Measurements from ENCODE around the gene EPS8L3. TPM values are rescaled to one million over a fixed set of nuclear protein-coding genes. Genes with fewer than 3 reads are reported as not detected.

The EPS8L3 gene
- total and polyA plus RNA-seq, 9 of the 15 experiments (the other 6 are each of a cell fraction or from before 2014, with no cell fraction given), result 0.09 to 0.42 (median 0.14) TPM; not detected in 5

GRCh38 chr1:109769330-109770078 lies 5.8 kb upstream of the EPS8L3 start (continued):
- TF ChIP-seq ZNF24 (IDR thresholded peaks at IDR 0.05) (0 out of 2 replicates have a peak, but pooled peaks have one; percentile 36), SMARCA4 (IDR thresholded peaks at IDR 0.05) (no peak), MAX (CRISPR knock-in tag; IDR thresholded peaks at IDR 0.05) (peak; percentile 35; the same call in 1 of the 2 replicates)

DNA sequence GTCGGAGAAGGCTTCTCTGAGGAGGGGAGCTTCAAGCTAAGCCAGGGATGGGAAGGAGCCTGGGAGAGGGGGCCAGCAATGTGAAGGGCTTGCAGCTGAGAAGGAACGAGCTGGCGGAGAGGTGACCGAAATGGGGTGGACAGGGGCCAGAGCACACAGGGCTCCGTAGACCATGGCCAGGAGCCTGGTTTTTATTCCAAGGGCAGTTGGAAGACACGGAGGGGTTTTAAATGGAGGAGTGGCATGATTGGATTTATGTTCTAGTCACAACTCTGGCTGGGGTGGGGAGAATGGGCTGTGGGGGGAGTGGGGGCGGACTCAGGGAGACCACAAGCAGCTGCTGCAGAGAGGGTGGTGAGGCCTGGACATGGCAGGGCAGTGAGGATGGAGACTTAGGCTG lies 5.1 kb upstream of the EPS8L3 start:
- no peak for FAIRE-seq
- no peak for TF ChIP-seq OTX1 (CRISPR knock-in tag; IDR thresholded peaks at IDR 0.05)
- no peak for TF ChIP-seq ZC3H11A (IDR thresholded peaks at IDR 0.05; ENCODE audit: low read depth, low read length)
- TF ChIP-seq MIER1 (IDR thresholded peaks at IDR 0.05; ENCODE audit: low read depth), result no peak
- TF ChIP-seq, protein P1, sequence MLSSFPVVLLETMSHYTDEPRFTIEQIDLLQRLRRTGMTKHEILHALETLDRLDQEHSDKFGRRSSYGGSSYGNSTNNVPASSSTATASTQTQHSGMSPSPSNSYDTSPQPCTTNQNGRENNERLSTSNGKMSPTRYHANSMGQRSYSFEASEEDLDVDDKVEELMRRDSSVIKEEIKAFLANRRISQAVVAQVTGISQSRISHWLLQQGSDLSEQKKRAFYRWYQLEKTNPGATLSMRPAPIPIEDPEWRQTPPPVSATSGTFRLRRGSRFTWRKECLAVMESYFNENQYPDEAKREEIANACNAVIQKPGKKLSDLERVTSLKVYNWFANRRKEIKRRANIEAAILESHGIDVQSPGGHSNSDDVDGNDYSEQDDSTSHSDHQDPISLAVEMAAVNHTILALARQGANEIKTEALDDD (IDR thresholded peaks at IDR 0.05), result no peak
- TF ChIP-seq PTRF (tag; IDR thresholded peaks at IDR 0.05), result no peak
- no peak for TF ChIP-seq ZNF79 (CRISPR knock-in tag; IDR thresholded peaks at IDR 0.05; ENCODE audit: low read depth)
- no peak for TF ChIP-seq ZNF785 (CRISPR knock-in tag; IDR thresholded peaks at IDR 0.05)
- TF ChIP-seq ZNF444 (CRISPR knock-in tag; IDR thresholded peaks at IDR 0.05), result no peak
- no peak for TF ChIP-seq MECOM (CRISPR knock-in tag; IDR thresholded peaks at IDR 0.05)
- no peak for TF ChIP-seq CEBPG (CRISPR knock-in tag; IDR thresholded peaks at IDR 0.05)
- TF ChIP-seq CEBPG (tag; conservative IDR thresholded peaks at IDR 0.05 in 1 of 2, IDR thresholded peaks at IDR 0.05 in 1 of 2), result no peak
- TF ChIP-seq HIVEP1 (CRISPR knock-in tag; IDR thresholded peaks at IDR 0.05), result no peak
- TF ChIP-seq SIRT6 (IDR thresholded peaks at IDR 0.05; ENCODE audit: low read depth, low read length), result no peak
- no peak for TF ChIP-seq SNAPC5 (CRISPR knock-in tag; IDR thresholded peaks at IDR 0.05)
- no peak for TF ChIP-seq ZFP36 (IDR thresholded peaks at IDR 0.05; ENCODE audit: low read depth, low read length, partially characterized antibody)
- TF ChIP-seq, protein P2, sequence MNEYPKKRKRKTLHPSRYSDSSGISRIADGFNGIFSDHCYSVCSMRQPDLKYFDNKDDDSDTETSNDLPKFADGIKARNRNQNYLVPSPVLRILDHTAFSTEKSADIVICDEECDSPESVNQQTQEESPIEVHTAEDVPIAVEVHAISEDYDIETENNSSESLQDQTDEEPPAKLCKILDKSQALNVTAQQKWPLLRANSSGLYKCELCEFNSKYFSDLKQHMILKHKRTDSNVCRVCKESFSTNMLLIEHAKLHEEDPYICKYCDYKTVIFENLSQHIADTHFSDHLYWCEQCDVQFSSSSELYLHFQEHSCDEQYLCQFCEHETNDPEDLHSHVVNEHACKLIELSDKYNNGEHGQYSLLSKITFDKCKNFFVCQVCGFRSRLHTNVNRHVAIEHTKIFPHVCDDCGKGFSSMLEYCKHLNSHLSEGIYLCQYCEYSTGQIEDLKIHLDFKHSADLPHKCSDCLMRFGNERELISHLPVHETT (CRISPR knock-in tag; conservative IDR thresholded peaks at IDR 0.05 in 1 of 2, IDR thresholded peaks at IDR 0.05 in 1 of 2), result no peak
- TF ChIP-seq SAFB (IDR thresholded peaks at IDR 0.05; ENCODE audit: borderline replicate concordance, low read depth, low read length), result no peak

More for the DNA sequence above, 5.1 kb upstream of the EPS8L3 start:
- ChIA-PET CTCF (ENCODE audit: low intra/inter-chr PET ratio) (interaction anchor here (0.7 to 1.4 kb wide), 2 partner anchors 14 to 222 kb away, joined by 3 read pairs; no protein-coding TSS in a partner anchor), POLR2A (interaction anchor here (0.7 to 10.2 kb wide), 2 partner anchors 130 to 217 kb away, joined by 3 to 99 read pairs; partner anchors contain the start of gene AHCYL1)
- no peak overlapping the region for H3K4me3 ChIP-seq
- no peak overlapping the region for H3K9ac ChIP-seq (ENCODE audit: insufficient read depth in 1 of 2, low read depth in 2 of 2, low read length in 2 of 2)
- intact Hi-C loops (cut with micrococcal nuclease), result no loop called here
- no peak overlapping the region for H3K4me2 ChIP-seq (ENCODE audit: insufficient read depth, low read length)
- WGBS (ENCODE audit: insufficient coverage, low coverage, missing lambda C conversion rate), result 27% methylated on average over 7 of the region's 7 CpGs
- in situ Hi-C loops (cut with MboI), result no loop called here
- peaks cover 11 to 14% of the 10 kb centered on the region in 2 experiments for H3K4me1 ChIP-seq (replicated peaks in 1 of 2; ENCODE audit: control insufficient read depth in 2 of 2, insufficient read depth in 2 of 2, low read length in 2 of 2)
- DNase-seq (ENCODE audit: extremely low read depth in 1 of 4, low spot score in 3 of 4), result no peak
- no peak overlapping the region for H3K27ac ChIP-seq (ENCODE audit: extremely low read depth, low read depth, low read length)
- no peak for ATAC-seq
- H3K36me3 ChIP-seq (ENCODE audit: control insufficient read depth, insufficient read depth, low read length), result no peaks in the 10 kb centered on the region
- no peaks in the 10 kb centered on the region for H4K20me1 ChIP-seq (replicated peaks; ENCODE audit: control insufficient read depth, insufficient read depth, low read length)
- H3K27me3 ChIP-seq (ENCODE audit: control insufficient read depth in 2 of 2, insufficient read depth in 2 of 2, low read length in 2 of 2), result peaks cover 5 to 30% of the 10 kb centered on the region in 2 experiments
- H2AFZ ChIP-seq (ENCODE audit: low read depth, low read length), result no peak overlapping the region
- no TSS peak for BruUV-seq (replicated peaks)
- H3K9me1 ChIP-seq (ENCODE audit: control insufficient read depth, insufficient read depth, low read length), result no peaks in the 10 kb centered on the region
- no peaks in the 10 kb centered on the region for H3K9me3 ChIP-seq (replicated peaks; ENCODE audit: control insufficient read depth, insufficient read depth, low read depth, low read length)
- H3K79me2 ChIP-seq (ENCODE audit: control insufficient read depth, insufficient read depth, low read length), result no peaks in the 10 kb centered on the region
